ENCODE results near the gene HMOX2.

The HMOX2 gene

DNA sequence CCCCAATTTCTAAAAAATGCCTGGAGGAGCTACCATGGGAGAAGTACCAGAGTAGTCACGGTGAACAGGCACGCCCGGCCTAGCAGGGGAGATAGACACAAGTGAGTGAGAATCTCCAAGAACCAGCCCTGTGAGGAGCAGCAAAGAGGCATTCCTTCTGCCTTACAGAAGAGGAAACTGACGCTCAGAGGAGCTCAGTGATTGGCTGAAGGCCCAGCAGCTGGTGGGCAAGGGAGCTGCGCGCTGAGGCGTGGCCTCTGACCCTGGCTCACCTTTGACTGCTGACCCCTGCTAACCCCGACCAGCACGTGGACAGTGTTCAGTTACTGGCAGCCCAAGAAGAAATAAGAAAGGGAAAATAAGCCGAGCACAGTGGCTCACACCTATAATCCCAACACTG is 81.8 kb downstream of the HMOX2 start:
- Mint-ChIP-seq H3K27me3 (ENCODE audit: low read depth) (peaks cover 9% of the 10 kb centered on the region), H3K36me3 (ENCODE audit: low read depth) (no peaks in the 10 kb centered on the region), H3K4me3 (no peak overlapping the region), H3K4me1 (peaks cover 2% of the 10 kb centered on the region), H3K27ac (no peak overlapping the region), H3K9me3 (no peaks in the 10 kb centered on the region)
- TF ChIP-seq, protein P1, sequence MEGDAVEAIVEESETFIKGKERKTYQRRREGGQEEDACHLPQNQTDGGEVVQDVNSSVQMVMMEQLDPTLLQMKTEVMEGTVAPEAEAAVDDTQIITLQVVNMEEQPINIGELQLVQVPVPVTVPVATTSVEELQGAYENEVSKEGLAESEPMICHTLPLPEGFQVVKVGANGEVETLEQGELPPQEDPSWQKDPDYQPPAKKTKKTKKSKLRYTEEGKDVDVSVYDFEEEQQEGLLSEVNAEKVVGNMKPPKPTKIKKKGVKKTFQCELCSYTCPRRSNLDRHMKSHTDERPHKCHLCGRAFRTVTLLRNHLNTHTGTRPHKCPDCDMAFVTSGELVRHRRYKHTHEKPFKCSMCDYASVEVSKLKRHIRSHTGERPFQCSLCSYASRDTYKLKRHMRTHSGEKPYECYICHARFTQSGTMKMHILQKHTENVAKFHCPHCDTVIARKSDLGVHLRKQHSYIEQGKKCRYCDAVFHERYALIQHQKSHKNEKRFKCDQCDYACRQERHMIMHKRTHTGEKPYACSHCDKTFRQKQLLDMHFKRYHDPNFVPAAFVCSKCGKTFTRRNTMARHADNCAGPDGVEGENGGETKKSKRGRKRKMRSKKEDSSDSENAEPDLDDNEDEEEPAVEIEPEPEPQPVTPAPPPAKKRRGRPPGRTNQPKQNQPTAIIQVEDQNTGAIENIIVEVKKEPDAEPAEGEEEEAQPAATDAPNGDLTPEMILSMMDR (IDR thresholded peaks at IDR 0.05; ENCODE audit: unreplicated experiment in 3 of 3), result no peak
